Stomach (tissue), 9 donors: ENCODE data around the gene DHX58. TPM values are rescaled to one million over a fixed set of nuclear protein-coding genes. Genes with fewer than 3 reads are reported as not detected.

ENCODE experiments used
- DNase-seq, 2 donors: peaks; one replicate each; pipeline versions ENCODE4 v3.0.0 to v3.0.0-alpha.2; 2013 to 2019
- H3K27ac ChIP-seq, 5 donors: fragments of 200-600 bp in 4 of 5; sonication (generic) in 4 of 5; one replicate each; pipeline ENCODE4 v1.5.1; 2013 to 2019; ENCODE audit warnings: mild to moderate bottlenecking in 1 of 5, moderate library complexity in 1 of 5
- H3K27me3 ChIP-seq, 3 donors: fragments of 200-600 bp; sonication (generic); one replicate each; pipeline ENCODE4 v1.5.1; 2017 to 2019; ENCODE audit warnings: mixed run types in 1 of 3
- H3K36me3 ChIP-seq, 4 donors: fragments of 200-600 bp; sonication (generic); 1 replicate in 3 of 4; 2 replicates in 1 of 4; pipeline ENCODE4 v1.5.1; 2016 to 2019
- H3K4me1 ChIP-seq, 4 donors: fragments of 200-600 bp; sonication (generic); one replicate each; pipeline ENCODE4 v1.5.1; 2016 to 2019
- H3K4me3 ChIP-seq, 4 donors: fragments of 200-600 bp; sonication (generic) in 3 of 4; one replicate each; pipeline ENCODE4 v1.5.1; 2016 to 2019; ENCODE audit warnings: mild to moderate bottlenecking in 1 of 4
- H3K9me3 ChIP-seq, 4 donors: fragments of 200-600 bp; sonication (generic); one replicate each; pipeline ENCODE4 v1.5.1; 2016 to 2019
- CTCF ChIP-seq, 7 experiments: fragments of 450-650 bp in 4 of 7; fragments of 200-600 bp in 3 of 7; sonication (generic) in 3 of 7; IDR thresholded peaks; one replicate each; pipeline ENCODE4 v1.5.1; 2016 to 2019; ENCODE audit warnings: antibody characterized with exemption in 7 of 7, control low read depth in 2 of 7, mild to moderate bottlenecking in 1 of 7
- EP300 ChIP-seq: sonication (generic); formaldehyde crosslinking; IDR thresholded peaks from one replicate; pipeline ENCODE4 v1.6.1; 2017; ENCODE audit warnings: antibody characterized with exemption
- POLR2A ChIP-seq, 4 donors: fragments of 450-650 bp; IDR thresholded peaks; one replicate each; pipeline ENCODE4 v1.6.1; 2016; ENCODE audit warnings: antibody characterized with exemption in 4 of 4, control low read depth in 2 of 4, mild to moderate bottlenecking in 1 of 4, moderate library complexity in 1 of 4
- POLR2AphosphoS5 ChIP-seq, 3 donors: sonication (generic); formaldehyde crosslinking; IDR thresholded peaks; one replicate each; pipeline ENCODE4 v1.6.1; 2016; ENCODE audit warnings: antibody characterized with exemption in 3 of 3
- WGBS, 5 donors: extraction: QIAGEN DNeasy Blood & Tissue Kit in 3 of 5; methylation state at CpG; one replicate each; pipeline versions ENCODE4 v1.1.5 to v1.1.7; 2013 to 2018; 5-methylcytosine and 5-hydroxymethylcytosine counted together
- intact Hi-C: fragments of 100-400 bp; cut with DNase I; formaldehyde crosslinking; loops from one replicate; pipeline ENCODE4 v1.15.1; 2023; ENCODE audit warnings: low total_unique reads
- polyA plus RNA-seq, 3 donors: library from polyadenylated mRNA; stranded (reverse); fragments of 200-250 nt; gene quantifications; one replicate each; pipeline ENCODE4 v1.2.3, GENCODE V29; 2013
- total RNA-seq, 5 donors: library from RNA; depleted of rRNA; stranded (reverse); fragments of >200 nt; gene quantifications; one replicate each; pipeline versions ENCODE4 v1.1.0 to v1.2.3, GENCODE V29; 2014 to 2016
- donor health status: healthy with polysubstance abuse.
- donor health status: Bipolar disorder and iron deficiency.
- donor health status: healthy.

DHX58 gene
- total and polyA plus RNA-seq, 8 donors: 3.2 to 23.4 (median 12.9) TPM

- H3K27ac ChIP-seq: no peak overlapping the region
- 84 to 90% (median 88%) methylated on average over 12 of the region's 12 CpGs for WGBS, 5 donors
- DNase-seq: no peak
- TF ChIP-seq POLR2A (IDR thresholded peaks at IDR 0.05) (no peak), POLR2AphosphoS5 (IDR thresholded peaks at IDR 0.05) (no peak), EP300 (no peak), CTCF (IDR thresholded peaks at IDR 0.05) (no peak)
- H3K4me3 ChIP-seq: no peak overlapping the region
- intact Hi-C loops: no loop called here
- H3K4me1 ChIP-seq: peaks cover 10 to 14% (median 12%) of the 10 kb centered on the region in 4 donors
- H3K9me3 ChIP-seq: no peaks in the 10 kb centered on the region
- no peaks in the 10 kb centered on the region for H3K36me3 ChIP-seq
- peaks cover 0 to 65% (median 25%) of the 10 kb centered on the region in 3 donors for H3K27me3 ChIP-seq
These were observed 18.0 kb downstream of the DHX58 start for GRCh38 chr17:42094375-42095069.

GRCh38 chr17:42092939-42093338 lies 19.6 kb downstream of the DHX58 start:
- Histone ChIP-seq H3K27ac (no peak overlapping the region), H3K36me3 (no peaks in the 10 kb centered on the region), H3K4me3 (no peak overlapping the region), H3K27me3 (peaks cover 0 to 71% (median 30%) of the 10 kb centered on the region in 3 donors), H3K4me1 (peaks cover 3 to 7% (median 5%) of the 10 kb centered on the region in 4 donors), H3K9me3 (no peaks in the 10 kb centered on the region)
- WGBS, 5 donors: 40 to 67% (median 54%) methylated on average over 4 to 6 of the region's 6 CpGs
- DNase-seq: no peak
- TF ChIP-seq POLR2AphosphoS5 (IDR thresholded peaks at IDR 0.05): no peak
- TF ChIP-seq EP300: no peak
- TF ChIP-seq POLR2A (IDR thresholded peaks at IDR 0.05): no peak
- TF ChIP-seq CTCF (IDR thresholded peaks at IDR 0.05): no peak
- intact Hi-C loops: no loop called here

- Histone ChIP-seq H3K4me1 (no peaks in the 10 kb centered on the region), H3K27me3 (peaks cover 0 to 58% (median 13%) of the 10 kb centered on the region in 3 donors), H3K27ac (no peak overlapping the region), H3K36me3 (no peaks in the 10 kb centered on the region), H3K4me3 (no peak overlapping the region), H3K9me3 (no peaks in the 10 kb centered on the region)
- WGBS, 5 donors: 85 to 95% (median 89%) methylated on average over 8 of the region's 8 CpGs
- DNase-seq: no peak
- intact Hi-C loops: no loop called here
- TF ChIP-seq CTCF (IDR thresholded peaks at IDR 0.05): no peak
- TF ChIP-seq EP300: no peak
- no peak for TF ChIP-seq POLR2AphosphoS5 (IDR thresholded peaks at IDR 0.05)
- no peak for TF ChIP-seq POLR2A (IDR thresholded peaks at IDR 0.05)
These were observed 21.3 kb downstream of the DHX58 start for GRCh38 chr17:42090964-42091790.

GRCh38 chr17:42088736-42089135 lies 23.8 kb downstream of the DHX58 start:
- H3K27ac ChIP-seq: no peak overlapping the region
- intact Hi-C loops: no loop called here
- H3K27me3 ChIP-seq: peaks cover 0 to 53% (median 11%) of the 10 kb centered on the region in 3 donors
- H3K36me3 ChIP-seq: no peaks in the 10 kb centered on the region
- no peak overlapping the region for H3K4me3 ChIP-seq
- no peaks in the 10 kb centered on the region for H3K9me3 ChIP-seq
- TF ChIP-seq POLR2A (IDR thresholded peaks at IDR 0.05): no peak
- no peak for DNase-seq
- H3K4me1 ChIP-seq: no peaks in the 10 kb centered on the region
- 83 to 87% (median 85%) methylated on average over 8 of the region's 8 CpGs for WGBS, 5 donors
